GM21526 (cell line): ENCODE results near the gene EIF4A3.

Experiments used
- ATAC-seq: cut with Tn5 transposase; IDR thresholded peaks from one replicate; pipeline ENCODE4 v1.9.1; 2021; ENCODE audit warnings: moderate library complexity; ENCODE audit not compliant: unreplicated experiment, low FRiP score

The EIF4A3 gene

DNA sequence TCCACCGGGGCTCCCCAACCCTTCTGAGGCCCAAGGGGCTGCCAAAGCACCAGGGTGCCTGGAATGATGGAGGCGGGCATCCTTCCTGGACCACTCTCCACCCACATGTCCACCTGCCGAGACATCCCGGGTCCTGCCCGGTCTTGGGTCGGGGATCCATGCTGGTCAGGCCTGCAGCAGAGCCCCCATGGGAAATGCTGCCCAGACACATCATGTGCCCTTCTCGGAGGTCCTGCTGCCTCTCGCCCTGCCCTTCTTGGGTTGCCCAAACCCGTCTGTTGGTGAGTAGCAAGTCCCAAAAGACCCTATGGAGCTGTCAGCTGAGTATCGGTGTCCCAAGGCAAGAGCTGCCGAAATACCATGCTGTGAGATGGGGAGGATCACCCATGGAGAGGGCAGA lies 60.3 kb downstream of the EIF4A3 start:
- ATAC-seq: no peak

- no peak for ATAC-seq
Observed at GRCh38 chr17:80086081-80086480, 60.8 kb downstream of the EIF4A3 start.

- ATAC-seq: no peak
Observed at GRCh38 chr17:80084773-80085172, 62.2 kb downstream of the EIF4A3 start.
